Measurements from ENCODE around the gene PBX3.

Gene PBX3

GRCh38 chr9:125883565-125884217, 136.5 kb downstream of the PBX3 start:
- no peak for DNase-seq

DNA sequence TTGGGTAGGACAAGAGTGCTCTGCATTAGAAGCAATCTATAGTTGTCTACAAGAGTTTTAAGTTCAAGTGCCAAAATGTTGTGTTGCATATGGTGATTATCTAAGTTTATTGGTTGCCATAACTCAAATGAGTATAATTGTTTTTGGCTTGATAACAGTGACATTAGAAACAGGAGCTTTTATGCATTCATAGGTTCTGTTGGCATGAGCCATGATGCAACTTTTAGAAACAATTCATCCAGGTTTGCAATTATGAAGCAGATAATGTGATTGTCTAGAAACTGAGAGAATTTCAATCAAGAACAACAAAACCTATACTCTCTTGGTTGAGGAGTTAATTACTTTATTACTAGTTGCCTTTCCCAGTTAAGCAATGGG, 137.0 kb downstream of the PBX3 start:
- no peak for DNase-seq

GRCh38 chr9:125885405-125886034, 138.3 kb downstream of the PBX3 start:
- DNase-seq = no peak

- no peak for DNase-seq
Measured at GRCh38 chr9:125886365-125886764, 139.2 kb downstream of the PBX3 start.

DNA sequence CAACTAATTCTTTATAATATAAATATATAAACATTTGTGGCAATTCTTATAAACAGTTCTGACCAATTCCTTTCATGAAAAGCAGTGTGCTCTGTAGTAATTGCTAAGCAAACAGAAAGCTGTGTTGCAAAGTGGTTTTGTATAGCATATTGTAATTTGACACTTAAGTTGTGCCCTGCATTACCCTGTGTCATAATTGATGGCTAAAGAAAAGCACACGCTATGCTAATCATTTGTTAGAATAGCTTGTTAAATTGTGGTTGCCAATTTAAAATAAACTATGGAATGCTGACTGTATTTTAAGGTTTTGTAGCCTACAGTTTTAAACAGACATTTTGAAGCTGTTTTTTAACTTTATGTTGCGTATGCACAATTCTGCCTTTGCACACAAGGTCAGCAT, 140.0 kb downstream of the PBX3 start:
- DNase-seq = no peak

DNA sequence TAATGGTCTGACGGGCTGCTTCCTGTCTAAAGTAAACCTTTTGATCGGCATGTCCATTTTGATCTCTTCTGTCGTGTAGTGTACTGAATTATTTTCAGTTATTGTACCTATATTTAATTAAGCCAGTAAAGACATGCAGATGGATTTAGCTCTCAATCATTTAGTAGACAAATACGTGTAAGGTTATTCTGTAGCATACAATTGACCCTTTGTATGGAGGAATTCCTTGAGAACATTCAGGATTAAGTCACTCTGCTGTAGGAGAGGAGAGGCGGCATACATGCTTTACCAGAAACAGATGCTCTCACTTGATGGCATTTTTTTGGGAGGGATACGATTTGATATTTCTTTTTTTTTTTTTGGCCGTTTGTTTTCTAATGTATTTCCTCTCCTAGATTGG, 141.0 kb downstream of the PBX3 start:
- no peak for DNase-seq

GRCh38 chr9:125889112-125889475, 141.9 kb downstream of the PBX3 start:
- peak; percentile 2 for DNase-seq

DNA sequence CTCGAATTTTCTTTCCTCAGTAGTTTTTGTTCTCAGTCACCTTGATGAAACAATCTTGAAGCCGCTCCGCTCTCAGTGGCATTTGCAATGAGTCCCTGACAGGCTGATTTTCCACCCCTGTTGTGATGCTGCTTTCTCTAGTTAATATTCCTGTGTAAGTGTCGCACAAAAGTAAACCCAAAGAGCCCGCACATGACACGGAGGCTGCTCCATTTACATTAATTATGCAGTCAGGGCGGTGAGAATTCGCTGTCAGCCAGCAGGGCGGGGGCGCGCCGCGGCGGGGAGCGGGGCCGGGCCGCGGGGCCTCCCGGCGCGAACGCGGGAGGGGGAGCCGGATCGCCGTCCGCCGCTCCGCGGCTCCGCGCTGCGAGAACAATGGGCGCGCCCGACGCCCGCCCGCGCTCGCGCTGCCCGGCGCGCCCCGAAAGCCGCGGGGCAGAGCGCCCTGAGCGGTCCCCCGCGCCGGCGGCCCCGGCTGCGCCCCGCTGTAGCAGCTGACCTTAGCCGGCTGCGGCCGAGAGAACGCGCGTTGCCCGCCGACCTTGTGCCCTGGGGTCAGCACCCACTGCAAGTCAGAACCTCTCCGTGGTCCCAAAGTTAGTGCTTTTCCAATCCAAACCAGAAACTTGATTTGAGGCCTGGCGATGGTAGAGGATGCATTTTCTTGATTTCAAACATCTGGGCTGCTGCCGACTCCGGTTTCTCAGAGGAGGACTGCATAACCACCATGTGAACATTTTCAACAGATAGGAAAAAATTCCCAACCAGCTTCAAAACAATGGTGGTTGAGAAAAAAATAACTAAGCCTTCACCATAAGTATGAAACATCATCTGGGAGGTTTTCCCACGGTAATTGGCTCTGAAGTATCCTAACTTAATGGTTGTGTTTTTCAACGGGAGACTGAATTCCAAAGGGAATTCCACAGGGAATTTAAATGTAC, 142.6 kb downstream of the PBX3 start:
- DNase-seq = peak; percentile 5

- no peak for DNase-seq
Measured at GRCh38 chr9:125890826-125891225, 143.7 kb downstream of the PBX3 start.

DNA sequence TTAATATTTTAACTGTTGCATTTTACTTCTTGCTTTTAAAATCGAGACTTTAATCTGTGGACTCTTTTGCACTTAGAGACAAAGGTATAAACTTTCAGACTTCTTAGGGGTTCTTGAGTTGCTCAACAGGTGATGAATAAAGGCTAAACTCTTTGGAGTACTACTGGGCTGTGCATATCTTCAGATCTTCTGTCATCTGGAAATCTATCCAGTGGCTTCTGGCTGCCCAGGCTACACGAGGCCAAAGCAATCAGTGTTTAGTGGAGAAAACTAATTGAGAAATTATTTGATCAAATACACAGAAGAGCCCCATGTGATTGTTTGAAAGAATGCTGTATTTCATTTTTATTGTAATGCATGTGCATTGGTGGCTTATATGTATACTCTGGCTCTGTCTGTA, 146.1 kb downstream of the PBX3 start:
- DNase-seq = no peak

- DNase-seq = no peak
Measured at GRCh38 chr9:125894566-125894965, 147.4 kb downstream of the PBX3 start.

DNA sequence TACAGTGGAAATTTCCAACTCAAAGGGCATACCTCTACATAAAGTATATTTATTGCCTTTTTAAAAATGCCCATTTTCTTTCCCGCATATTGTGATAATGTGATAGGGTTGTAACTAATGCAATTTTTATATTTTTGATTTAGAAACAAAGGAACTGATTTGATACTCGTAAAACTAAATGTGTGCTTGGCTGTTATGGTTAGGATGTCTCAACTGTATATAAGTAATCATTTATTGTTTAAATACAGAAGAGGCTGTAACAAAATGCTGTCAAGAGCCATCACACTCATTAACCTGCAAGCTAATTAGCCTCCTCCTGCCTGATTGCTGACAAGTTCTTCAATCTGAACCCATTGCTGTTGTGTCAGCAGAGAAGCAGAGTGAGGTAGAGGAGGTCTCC, 149.2 kb downstream of the PBX3 start:
- no peak for DNase-seq

DNA sequence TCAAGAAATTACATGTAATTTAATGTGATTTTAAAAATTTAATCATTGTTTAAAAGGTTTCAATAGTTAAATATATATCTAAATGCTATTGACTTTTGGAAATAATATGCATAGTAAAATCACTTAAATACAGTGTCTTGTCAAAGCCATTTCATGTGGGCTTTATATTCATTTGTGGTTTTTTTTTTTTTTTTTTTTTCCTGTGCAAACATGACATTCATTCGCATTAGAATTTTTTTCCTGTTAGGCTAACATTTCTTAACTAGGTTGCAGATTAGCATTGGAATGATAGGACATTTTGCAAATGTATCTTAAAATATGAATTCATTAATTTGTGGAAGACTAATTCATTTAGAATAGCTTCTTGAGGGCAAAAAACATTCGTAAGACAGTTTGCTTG, 149.8 kb downstream of the PBX3 start:
- DNase-seq = no peak

DNA sequence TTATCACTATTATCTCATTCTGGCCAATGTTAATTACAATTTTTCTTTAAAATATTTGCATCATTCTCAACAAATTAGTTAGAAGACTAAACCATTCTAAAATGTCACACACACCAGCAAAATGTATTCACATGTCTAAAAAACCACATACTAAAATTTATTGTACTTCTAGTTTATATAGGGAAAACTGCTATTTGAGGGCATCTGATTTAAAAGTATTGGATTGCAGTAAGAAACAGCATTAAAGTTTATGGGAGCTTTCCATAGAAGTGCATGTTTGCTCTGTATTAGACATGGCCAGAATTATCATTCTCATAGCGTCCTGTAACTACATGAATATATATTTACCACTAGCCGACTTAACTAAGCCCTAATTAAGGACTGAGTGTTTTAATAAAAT, 150.3 kb downstream of the PBX3 start:
- DNase-seq = no peak

DNA sequence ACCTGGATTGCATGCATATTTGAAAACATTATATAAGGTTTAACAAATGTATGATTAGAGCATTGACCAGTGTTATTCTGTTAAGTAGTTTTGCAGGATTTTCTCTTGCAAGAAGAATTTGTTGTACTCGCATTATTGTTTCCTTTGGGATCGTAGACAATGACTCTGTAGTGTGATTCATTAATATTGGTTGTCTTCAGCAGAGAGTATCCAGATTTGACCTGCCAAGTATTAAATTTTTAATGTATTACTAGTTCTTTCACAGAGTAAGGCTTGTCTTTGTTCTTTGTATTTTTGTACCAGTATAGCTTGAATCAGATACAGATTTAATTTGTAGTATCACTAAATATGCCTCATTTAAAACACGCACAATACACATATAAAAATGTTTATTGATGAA, 155.0 kb downstream of the PBX3 start:
- DNase-seq = no peak

- no peak for DNase-seq
Measured at GRCh38 chr9:125902831-125903512, 155.8 kb downstream of the PBX3 start.

- DNase-seq = no peak
Measured at GRCh38 chr9:125904155-125904851, 157.1 kb downstream of the PBX3 start.

DNA sequence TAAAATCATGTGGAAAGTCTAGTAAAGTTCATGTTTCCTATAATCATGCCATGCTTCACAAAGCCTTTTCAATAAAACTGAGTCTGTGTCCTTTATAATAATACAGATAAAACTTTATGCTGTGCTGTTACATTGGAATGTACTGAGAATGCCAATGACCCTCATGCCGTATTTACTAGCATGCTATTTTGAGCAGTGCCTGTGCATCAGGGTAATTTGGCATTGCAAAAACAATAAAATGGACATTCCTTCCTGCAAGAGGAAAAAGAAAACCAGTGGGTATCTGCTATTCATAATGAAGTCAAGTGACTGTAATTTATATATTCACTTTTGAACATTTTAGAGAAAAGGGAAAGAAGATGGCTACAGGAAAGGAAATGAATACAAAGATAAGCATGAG, 159.0 kb downstream of the PBX3 start:
- DNase-seq = no peak

DNA sequence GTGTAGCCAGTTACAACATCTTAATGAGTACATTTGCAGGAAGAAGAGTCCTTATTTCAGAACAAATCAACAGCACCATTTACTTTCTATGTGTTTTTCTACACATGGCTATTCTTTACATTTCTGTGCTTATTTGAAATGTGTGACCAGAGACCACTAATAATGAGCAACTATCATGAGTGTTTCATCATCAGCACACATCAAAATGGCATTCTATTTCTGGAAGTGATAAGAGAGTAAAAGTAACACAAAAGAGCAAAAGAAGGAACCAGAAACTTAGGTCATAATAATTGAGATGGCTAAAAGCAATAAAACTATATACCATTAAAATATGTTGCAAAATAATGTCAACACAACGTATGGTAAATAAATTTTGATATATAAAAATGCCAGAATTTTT, 159.7 kb downstream of the PBX3 start:
- no peak for DNase-seq

- no peak for DNase-seq
Measured at GRCh38 chr9:125908136-125908535, 161.0 kb downstream of the PBX3 start.

DNA sequence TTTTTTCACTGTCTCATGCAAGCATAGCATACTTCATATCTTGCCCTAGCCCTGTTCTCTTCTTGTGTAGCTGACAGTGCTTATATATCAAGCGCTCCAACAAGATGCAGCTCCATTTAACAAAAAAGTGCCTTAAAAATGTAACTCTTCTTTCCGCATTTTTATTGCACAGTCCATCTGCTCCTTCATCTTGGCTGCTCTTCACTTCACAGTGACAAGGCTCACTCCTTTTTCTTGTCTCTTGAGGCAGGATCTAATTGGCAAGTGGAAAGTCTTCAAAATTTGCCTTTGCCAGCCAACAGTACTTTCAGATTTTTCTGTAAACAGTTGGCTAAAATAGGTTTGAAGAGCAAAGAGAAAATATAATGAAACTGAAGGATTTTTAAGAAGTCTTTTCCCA, 161.8 kb downstream of the PBX3 start:
- no peak for DNase-seq

GRCh38 chr9:125909459-125909858, 162.3 kb downstream of the PBX3 start:
- no peak for DNase-seq

GRCh38 chr9:125910286-125910685, 163.1 kb downstream of the PBX3 start:
- no peak for DNase-seq

All from activated CD4-positive, alpha-beta T cell treated with anti-CD3 and anti-CD28 coated beads, Interleukin-2, amount 50 U/mL, for 16 hours (primary cell).